ENCODE data around the gene LARGE1. TPM values are rescaled to one million over a fixed set of nuclear protein-coding genes. Genes with fewer than 3 reads are reported as not detected.

The LARGE1 gene
- polyA plus RNA-seq, 3 donors = 0.05 to 0.13 TPM; not detected in 1

DNA sequence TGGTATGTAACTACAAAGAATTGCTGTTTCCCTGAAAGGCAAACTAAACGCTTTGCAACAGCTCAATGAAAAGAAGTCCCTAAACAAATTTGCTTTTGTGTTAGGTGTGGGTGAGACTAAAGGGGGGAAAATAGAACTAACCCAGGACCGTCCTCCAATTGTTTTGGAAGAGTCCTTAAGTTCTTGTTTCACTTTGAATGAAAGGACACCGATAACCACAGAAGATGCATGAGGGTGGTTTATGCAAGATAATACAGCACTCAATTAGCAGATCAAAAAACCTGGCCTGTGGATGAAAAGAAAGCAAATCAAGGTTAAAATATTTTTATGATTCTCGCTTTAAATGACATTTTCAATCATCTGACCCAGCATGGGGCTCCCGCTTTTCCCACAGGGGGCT, 557.6 kb downstream of the LARGE1 start:
- DNase-seq = no peak
- H3K4me3 ChIP-seq (replicated peaks in 1 of 3; ENCODE audit: low read depth in 2 of 3, low read length in 3 of 3) = no peak overlapping the region
- Mint-ChIP-seq H3K27me3 (ENCODE audit: low read depth in 3 of 3) (no peaks in the 10 kb centered on the region), H3K9me3 (peaks cover 6 to 35% (median 19%) of the 10 kb centered on the region in 7 donors), H3K27ac (no peak overlapping the region), H3K4me1 (no peaks in the 10 kb centered on the region), H3K4me3 (no peak overlapping the region), H3K36me3 (no peaks in the 10 kb centered on the region)
- H3K79me2 ChIP-seq (ENCODE audit: insufficient read depth, low read length) = no peaks in the 10 kb centered on the region
- no peaks in the 10 kb centered on the region for H4K20me1 ChIP-seq (ENCODE audit: insufficient read depth, low read length)
- TF ChIP-seq CTCF (IDR thresholded peaks at IDR 0.05) = no peak
- H3K9me3 ChIP-seq (replicated peaks in 1 of 2; ENCODE audit: control insufficient read depth in 1 of 2, insufficient read depth in 1 of 2, low read length in 2 of 2) = peaks cover 0 to 12% of the 10 kb centered on the region in 2 donors
- H3K27me3 ChIP-seq (ENCODE audit: control insufficient read depth in 2 of 2, insufficient read depth in 2 of 2, low read length in 2 of 2) = no peaks in the 10 kb centered on the region
- intact Hi-C loops (cut with micrococcal nuclease) = no loop called here
- 100% methylated on average over 1 of the region's 5 CpGs for WGBS (ENCODE audit: insufficient coverage)
- no peak overlapping the region for H2AFZ ChIP-seq (ENCODE audit: insufficient read depth, low read depth, low read length, poor library complexity, severe bottlenecking)
- H3K27ac ChIP-seq (ENCODE audit: low read depth in 1 of 2, low read length in 2 of 2) = no peak overlapping the region
- no peak overlapping the region for H3K4me2 ChIP-seq (replicated peaks; ENCODE audit: extremely low read depth, low read length, poor library complexity, severe bottlenecking)
- H3K4me1 ChIP-seq (ENCODE audit: control insufficient read depth in 1 of 2, insufficient read depth in 2 of 2, low read length in 2 of 2) = no peaks in the 10 kb centered on the region
- no peak overlapping the region for H3K9ac ChIP-seq (ENCODE audit: insufficient read depth, low read length, poor library complexity, severe bottlenecking)
- no peaks in the 10 kb centered on the region for H3K36me3 ChIP-seq (replicated peaks in 1 of 2; ENCODE audit: control insufficient read depth in 1 of 2, insufficient read depth in 2 of 2, low read length in 2 of 2)

DNA sequence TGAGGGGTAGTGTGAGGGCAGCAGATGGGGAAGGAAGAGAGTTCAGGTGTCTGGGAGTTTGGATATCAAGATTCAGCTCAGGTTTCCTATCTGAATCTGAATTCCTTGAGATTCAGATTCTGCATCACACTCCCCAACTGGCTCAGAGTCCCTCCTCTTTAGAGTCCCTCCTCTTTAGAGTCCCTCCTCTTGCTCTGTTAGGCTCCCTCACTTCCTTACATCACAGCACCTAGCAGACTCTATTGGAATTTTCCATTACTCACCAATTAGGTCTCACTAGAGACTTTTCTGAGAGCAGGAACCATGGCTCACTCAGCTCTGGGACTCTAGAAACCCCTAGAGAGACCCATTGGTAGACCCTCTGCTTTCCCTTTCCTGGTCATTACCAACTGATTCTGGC, 558.7 kb downstream of the LARGE1 start:
- Mint-ChIP-seq H3K36me3 (no peaks in the 10 kb centered on the region), H3K27ac (no peak overlapping the region), H3K27me3 (ENCODE audit: low read depth in 3 of 3) (no peaks in the 10 kb centered on the region), H3K9me3 (peaks cover 6 to 37% (median 22%) of the 10 kb centered on the region in 7 donors), H3K4me1 (no peaks in the 10 kb centered on the region), H3K4me3 (no peak overlapping the region)
- no peaks in the 10 kb centered on the region for H3K4me1 ChIP-seq (ENCODE audit: control insufficient read depth in 1 of 2, insufficient read depth in 2 of 2, low read length in 2 of 2)
- no peaks in the 10 kb centered on the region for H3K27me3 ChIP-seq (ENCODE audit: control insufficient read depth in 2 of 2, insufficient read depth in 2 of 2, low read length in 2 of 2)
- no peak overlapping the region for H3K4me2 ChIP-seq (replicated peaks; ENCODE audit: extremely low read depth, low read length, poor library complexity, severe bottlenecking)
- H3K79me2 ChIP-seq (ENCODE audit: insufficient read depth, low read length) = no peaks in the 10 kb centered on the region
- no peak for DNase-seq
- no peak overlapping the region for H3K27ac ChIP-seq (ENCODE audit: low read depth in 1 of 2, low read length in 2 of 2)
- intact Hi-C loops (cut with micrococcal nuclease) = no loop called here
- TF ChIP-seq CTCF (IDR thresholded peaks at IDR 0.05) = no peak
- H2AFZ ChIP-seq (ENCODE audit: insufficient read depth, low read depth, low read length, poor library complexity, severe bottlenecking) = no peak overlapping the region
- no peak overlapping the region for H3K9ac ChIP-seq (ENCODE audit: insufficient read depth, low read length, poor library complexity, severe bottlenecking)
- H4K20me1 ChIP-seq (ENCODE audit: insufficient read depth, low read length) = no peaks in the 10 kb centered on the region
- H3K4me3 ChIP-seq (replicated peaks in 1 of 3; ENCODE audit: low read depth in 2 of 3, low read length in 3 of 3) = no peak overlapping the region
- H3K36me3 ChIP-seq (replicated peaks in 1 of 2; ENCODE audit: control insufficient read depth in 1 of 2, insufficient read depth in 2 of 2, low read length in 2 of 2) = no peaks in the 10 kb centered on the region
- peaks cover 0 to 12% of the 10 kb centered on the region in 2 donors for H3K9me3 ChIP-seq (replicated peaks in 1 of 2; ENCODE audit: control insufficient read depth in 1 of 2, insufficient read depth in 1 of 2, low read length in 2 of 2)
